Neural progenitor cell (in vitro differentiated cells): ENCODE measurements around the gene RPUSD2. TPM values are rescaled to one million over a fixed set of nuclear protein-coding genes. Genes with fewer than 3 reads are reported as not detected.

Source experiments
- DNase-seq: peaks from one replicate; pipeline ENCODE4 v3.0.0-alpha.2; 2016; ENCODE audit warnings: low spot score
- H2AFZ ChIP-seq: fragments of 200-600 bp; sonication (generic); replicated peaks from 2 replicates; pipeline ENCODE4 v1.6.1; 2016; ENCODE audit warnings: antibody characterized with exemption
- H3F3A ChIP-seq: fragments of 200-600 bp; sonication (generic); 2 replicates; pipeline ENCODE4 v1.6.1; 2016; ENCODE audit warnings: antibody characterized with exemption, low read depth
- H3K27ac ChIP-seq: fragments of 200-600 bp; sonication (generic); 2 replicates; pipeline ENCODE4 v1.5.1; 2016; ENCODE audit warnings: mild to moderate bottlenecking
- H3K27me3 ChIP-seq: fragments of 200-600 bp; sonication (generic); 2 replicates; pipeline ENCODE4 v1.6.1; 2016; ENCODE audit warnings: mild to moderate bottlenecking, moderate library complexity
- H3K36me3 ChIP-seq: fragments of 200-600 bp; sonication (generic); 2 replicates; pipeline ENCODE4 v1.5.1; 2016
- H3K4me1 ChIP-seq: fragments of 200-600 bp; sonication (generic); 2 replicates; pipeline ENCODE4 v1.6.1; 2016; ENCODE audit warnings: mixed run types
- H3K4me2 ChIP-seq: fragments of 200-600 bp; sonication (generic); 2 replicates; pipeline ENCODE4 v1.6.1; 2016
- H3K4me3 ChIP-seq: fragments of 200-600 bp; sonication (generic); 2 replicates; pipeline ENCODE4 v1.5.1; 2016
- H3K79me2 ChIP-seq: fragments of 200-600 bp; sonication (generic); 2 replicates; pipeline ENCODE4 v1.6.1; 2016; ENCODE audit warnings: low read depth
- H3K9ac ChIP-seq: fragments of 200-600 bp; sonication (generic); 2 replicates; pipeline ENCODE4 v1.6.1; 2016
- H3K9me3 ChIP-seq: fragments of 200-600 bp; sonication (generic); 2 replicates; pipeline ENCODE4 v1.5.1; 2016; ENCODE audit warnings: low read depth
- H4K20me1 ChIP-seq: fragments of 200-600 bp; sonication (generic); 2 replicates; pipeline ENCODE4 v1.6.1; 2016; ENCODE audit warnings: low read depth
- H3K27ac Mint-ChIP-seq: 3 replicates; pipeline ENCODE4 v1.8.0; 2021; ENCODE audit warnings: mixed read lengths
- H3K27me3 Mint-ChIP-seq: 2 replicates; pipeline ENCODE4 v1.8.0; 2022; ENCODE audit warnings: low read depth, mild to moderate bottlenecking, inconsistent platforms, moderate library complexity, mixed read lengths; ENCODE audit not compliant: insufficient read depth
- H3K36me3 Mint-ChIP-seq: 3 replicates; pipeline ENCODE4 v1.8.0; 2021; ENCODE audit warnings: mixed read lengths
- H3K4me1 Mint-ChIP-seq: 3 replicates; pipeline ENCODE4 v1.8.0; 2021; ENCODE audit warnings: mixed read lengths
- H3K4me3 Mint-ChIP-seq: 3 replicates; pipeline ENCODE4 v1.8.0; 2021; ENCODE audit warnings: mild to moderate bottlenecking, moderate library complexity, mixed read lengths
- H3K9me3 Mint-ChIP-seq: 3 replicates; pipeline ENCODE4 v1.8.0; 2020; ENCODE audit warnings: mixed read lengths
- EZH2 ChIP-seq: fragments of 200-600 bp; sonication (generic); IDR thresholded peaks from 2 replicates; pipeline ENCODE4 v1.6.1; 2017; ENCODE audit warnings: antibody characterized with exemption, mild to moderate bottlenecking, moderate library complexity
- EZH2phosphoT487 ChIP-seq: fragments of 200-600 bp; sonication (generic); IDR thresholded peaks from 2 replicates; pipeline ENCODE4 v1.6.1; 2017; ENCODE audit warnings: antibody characterized with exemption
- total RNA-seq: library from RNA; depleted of rRNA; stranded (reverse); fragments of >200 nt; gene quantifications from 2 replicates; pipeline ENCODE4 v1.2.3, GENCODE V29; 2015; ENCODE audit warnings: low replicate concordance
- TF ChIP-seq, protein P1 (sequence below): fragments of 200-600 bp; sonication (generic); IDR thresholded peaks from 2 replicates; pipeline ENCODE4 v1.5.1; 2017; ENCODE audit warnings: antibody characterized with exemption, mild to moderate bottlenecking

Gene RPUSD2
- total RNA-seq, 1 donor from 2014 or later: 5.0 TPM

- H3K27ac Mint-ChIP-seq: peak within 1 kb of the TSS; percentile 68
- TF ChIP-seq EZH2 (no peak), EZH2phosphoT487 (no peak)
- TF ChIP-seq, protein P1, sequence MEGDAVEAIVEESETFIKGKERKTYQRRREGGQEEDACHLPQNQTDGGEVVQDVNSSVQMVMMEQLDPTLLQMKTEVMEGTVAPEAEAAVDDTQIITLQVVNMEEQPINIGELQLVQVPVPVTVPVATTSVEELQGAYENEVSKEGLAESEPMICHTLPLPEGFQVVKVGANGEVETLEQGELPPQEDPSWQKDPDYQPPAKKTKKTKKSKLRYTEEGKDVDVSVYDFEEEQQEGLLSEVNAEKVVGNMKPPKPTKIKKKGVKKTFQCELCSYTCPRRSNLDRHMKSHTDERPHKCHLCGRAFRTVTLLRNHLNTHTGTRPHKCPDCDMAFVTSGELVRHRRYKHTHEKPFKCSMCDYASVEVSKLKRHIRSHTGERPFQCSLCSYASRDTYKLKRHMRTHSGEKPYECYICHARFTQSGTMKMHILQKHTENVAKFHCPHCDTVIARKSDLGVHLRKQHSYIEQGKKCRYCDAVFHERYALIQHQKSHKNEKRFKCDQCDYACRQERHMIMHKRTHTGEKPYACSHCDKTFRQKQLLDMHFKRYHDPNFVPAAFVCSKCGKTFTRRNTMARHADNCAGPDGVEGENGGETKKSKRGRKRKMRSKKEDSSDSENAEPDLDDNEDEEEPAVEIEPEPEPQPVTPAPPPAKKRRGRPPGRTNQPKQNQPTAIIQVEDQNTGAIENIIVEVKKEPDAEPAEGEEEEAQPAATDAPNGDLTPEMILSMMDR: no peak
- Histone ChIP-seq H4K20me1 (no peaks in the 10 kb centered on the region), H3K9ac (peak within 1 kb of the TSS; percentile 43), H3K9me3 (no peaks in the 10 kb centered on the region), H2AFZ (peak within 1 kb of the TSS; percentile 87), H3K79me2 (peaks cover 11% of the 10 kb centered on the region), H3K4me3 (peak within 1 kb of the TSS; percentile 78), H3K4me2 (peak within 1 kb of the TSS; percentile 82), H3K27me3 (no peaks in the 10 kb centered on the region), H3K36me3 (no peaks in the 10 kb centered on the region), H3K27ac (no peak within 1 kb of the TSS), H3K4me1 (peaks cover 2% of the 10 kb centered on the region), H3F3A (peaks cover 6% of the 10 kb centered on the region)
- DNase-seq: peak; percentile 98
- H3K36me3 Mint-ChIP-seq: peaks cover 4% of the 10 kb centered on the region
- H3K27me3 Mint-ChIP-seq: no peaks in the 10 kb centered on the region
- no peaks in the 10 kb centered on the region for H3K9me3 Mint-ChIP-seq
- H3K4me3 Mint-ChIP-seq: peak within 1 kb of the TSS; percentile 97
- H3K4me1 Mint-ChIP-seq: peaks cover 30% of the 10 kb centered on the region
Observed at GRCh38 chr15:40564591-40565332, 4.3 kb upstream of the RPUSD2 start, which contains the start of gene CCDC32. CCDC32 (minus strand) TSS chr15:40565042; CDS start chr15:40563015, 2,027 bp downstream.

DNA sequence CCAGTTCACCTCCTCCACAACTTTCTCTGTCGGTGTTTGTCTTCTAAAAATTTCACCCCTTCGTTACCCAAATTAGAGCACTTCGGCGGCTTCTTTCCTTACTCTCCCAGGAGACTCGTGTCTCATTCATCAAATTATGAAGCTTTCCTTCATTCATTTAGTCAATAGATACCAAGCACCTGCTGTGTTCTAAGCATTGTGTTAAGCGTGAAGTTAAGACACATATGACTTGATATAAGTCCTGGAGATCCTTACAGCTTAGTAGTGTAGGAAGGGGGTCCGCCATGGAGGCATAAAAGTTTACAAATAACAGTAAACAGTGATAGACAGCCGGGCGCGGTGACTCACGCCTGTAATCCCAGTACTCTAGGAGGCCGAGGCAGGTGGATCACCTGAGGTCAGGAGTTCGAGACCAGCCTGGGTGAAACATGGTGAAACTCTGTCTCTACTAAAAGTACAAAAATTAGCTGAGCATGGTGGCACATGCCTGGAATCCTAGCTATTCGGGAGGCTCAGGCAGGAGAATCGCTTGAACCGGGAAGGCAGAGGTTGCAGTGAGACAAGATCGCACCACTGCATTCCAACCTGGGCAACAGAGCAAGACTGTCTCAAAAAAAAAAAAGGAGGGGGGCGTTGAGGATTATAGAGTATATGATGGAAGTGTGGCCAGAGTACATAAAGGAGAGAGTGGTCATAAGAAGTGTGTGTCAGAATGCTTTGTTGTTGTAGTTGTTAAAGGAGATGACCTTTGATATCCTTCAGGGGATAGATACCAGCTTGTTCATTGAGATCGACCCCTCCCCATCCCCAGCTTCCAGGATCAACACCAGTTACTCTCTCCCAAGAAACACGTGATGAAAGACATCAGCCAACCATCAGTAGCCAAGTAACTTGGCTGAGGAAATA is 3.5 kb upstream of the RPUSD2 start:
- no peaks in the 10 kb centered on the region for H3K9me3 Mint-ChIP-seq
- H3F3A ChIP-seq: peaks cover 6% of the 10 kb centered on the region
- H3K9ac ChIP-seq: no peak overlapping the region
- peak overlapping the region; percentile 62 for H2AFZ ChIP-seq
- H3K36me3 ChIP-seq: no peaks in the 10 kb centered on the region
- no peak for DNase-seq
- peak overlapping the region; percentile 78 for H3K4me3 ChIP-seq
- peaks cover 38% of the 10 kb centered on the region for H3K4me1 Mint-ChIP-seq
- peak overlapping the region; percentile 68 for H3K27ac Mint-ChIP-seq
- no peaks in the 10 kb centered on the region for H3K9me3 ChIP-seq
- H3K79me2 ChIP-seq: peaks cover 19% of the 10 kb centered on the region
- H3K27ac ChIP-seq: no peak overlapping the region
- H3K36me3 Mint-ChIP-seq: peaks cover 4% of the 10 kb centered on the region
- peak overlapping the region; percentile 97 for H3K4me3 Mint-ChIP-seq
- H3K4me2 ChIP-seq: peak overlapping the region; percentile 60
- H3K4me1 ChIP-seq: peaks cover 9% of the 10 kb centered on the region
- no peaks in the 10 kb centered on the region for H3K27me3 ChIP-seq
- H3K27me3 Mint-ChIP-seq: no peaks in the 10 kb centered on the region
- TF ChIP-seq EZH2phosphoT487 (no peak), EZH2 (no peak)
- TF ChIP-seq, protein P1: no peak
- H4K20me1 ChIP-seq: peaks cover 8% of the 10 kb centered on the region

GRCh38 chr15:40567111-40567510 is 2.0 kb upstream of the RPUSD2 start:
- H3K4me1 ChIP-seq: peaks cover 11% of the 10 kb centered on the region
- peaks cover 42% of the 10 kb centered on the region for H3K4me1 Mint-ChIP-seq
- TF ChIP-seq, protein P1: peak; percentile 53
- TF ChIP-seq EZH2: no peak
- peaks cover 12% of the 10 kb centered on the region for H4K20me1 ChIP-seq
- no peaks in the 10 kb centered on the region for H3K36me3 ChIP-seq
- DNase-seq: peak; percentile 61
- H3K27ac Mint-ChIP-seq: no peak overlapping the region
- H3K9ac ChIP-seq: no peak overlapping the region
- H3K4me2 ChIP-seq: no peak overlapping the region
- no peaks in the 10 kb centered on the region for H3K9me3 ChIP-seq
- no peaks in the 10 kb centered on the region for H3K9me3 Mint-ChIP-seq
- H2AFZ ChIP-seq: peak overlapping the region; percentile 32
- no peaks in the 10 kb centered on the region for H3K27me3 ChIP-seq
- peaks cover 33% of the 10 kb centered on the region for H3K79me2 ChIP-seq
- H3F3A ChIP-seq: peaks cover 6% of the 10 kb centered on the region
- H3K4me3 ChIP-seq: no peak overlapping the region
- no peak overlapping the region for H3K27ac ChIP-seq
- peak overlapping the region; percentile 61 for H3K4me3 Mint-ChIP-seq
- H3K36me3 Mint-ChIP-seq: no peaks in the 10 kb centered on the region
- H3K27me3 Mint-ChIP-seq: no peaks in the 10 kb centered on the region
